ENCODE results near the gene ZBTB7C. TPM values are rescaled to one million over a fixed set of nuclear protein-coding genes. Genes with fewer than 3 reads are reported as not detected.

Gene ZBTB7C
- total and polyA plus RNA-seq, 2 donors (not counting 1 experiment from before 2014, with no cell fraction given) = not detected

GRCh38 chr18:48073211-48073930, 335.8 kb downstream of the ZBTB7C start:
- H3K27me3 ChIP-seq (replicated peaks in 1 of 4; ENCODE audit: control extremely low read depth in 1 of 4, control insufficient read depth in 3 of 4, insufficient read depth in 4 of 4, low read length in 3 of 4) = no peaks in the 10 kb centered on the region
- no peak overlapping the region for H2AFZ ChIP-seq (ENCODE audit: insufficient read depth, low read depth, low read length, poor library complexity, severe bottlenecking)
- 90% methylated on average over 13 of the region's 15 CpGs for WGBS (ENCODE audit: insufficient coverage)
- Mint-ChIP-seq H3K4me1 (no peaks in the 10 kb centered on the region), H3K4me3 (no peak overlapping the region), H3K27me3 (peaks cover 34% of the 10 kb centered on the region), H3K27ac (no peak overlapping the region), H3K9me3 (ENCODE audit: insufficient read depth) (no peaks in the 10 kb centered on the region)
- no peak overlapping the region for H3K9ac ChIP-seq (ENCODE audit: low read length)
- H3K4me1 ChIP-seq (ENCODE audit: control insufficient read depth in 2 of 2, insufficient read depth in 2 of 2, low read length in 2 of 2) = no peaks in the 10 kb centered on the region
- no peak overlapping the region for H3K4me2 ChIP-seq (replicated peaks; ENCODE audit: low read depth, low read length, poor library complexity, severe bottlenecking)
- ATAC-seq (ENCODE audit: low read depth) = no peak
- ChIA-PET CTCF (no interaction called here), POLR2A (no interaction called here)
- no peak for DNase-seq
- no peak overlapping the region for H3K27ac ChIP-seq (ENCODE audit: low read length in 2 of 2)
- H3K9me3 ChIP-seq (ENCODE audit: control extremely low read depth in 1 of 3, control insufficient read depth in 2 of 3, insufficient read depth in 1 of 3, low read length in 2 of 3) = peaks cover 0 to 2% (median 0%) of the 10 kb centered on the region in 3 donors
- no peak overlapping the region for H3K4me3 ChIP-seq (ENCODE audit: control extremely low read depth in 1 of 5, extremely low read depth in 1 of 5, insufficient read depth in 1 of 5, low read depth in 2 of 5, low read length in 4 of 5)
- H4K20me1 ChIP-seq (ENCODE audit: control insufficient read depth, insufficient read depth, low read length, poor library complexity, severe bottlenecking) = no peaks in the 10 kb centered on the region
- no peaks in the 10 kb centered on the region for H3K79me2 ChIP-seq (ENCODE audit: control insufficient read depth, insufficient read depth, low read length)
- intact Hi-C loops (cut with micrococcal nuclease) = no loop called here
- TF ChIP-seq CTCF (IDR thresholded peaks at IDR 0.05) = no peak
- TF ChIP-seq EZH2 (IDR thresholded peaks at IDR 0.05; ENCODE audit: borderline replicate concordance, insufficient read depth, low read depth, low read length, poor library complexity, severe bottlenecking) = no peak
- no peaks in the 10 kb centered on the region for H3K36me3 ChIP-seq (replicated peaks in 1 of 2; ENCODE audit: control extremely low read depth in 1 of 2, control insufficient read depth in 1 of 2, extremely low read depth in 1 of 2, insufficient read depth in 2 of 2, low read length in 1 of 2)

DNA sequence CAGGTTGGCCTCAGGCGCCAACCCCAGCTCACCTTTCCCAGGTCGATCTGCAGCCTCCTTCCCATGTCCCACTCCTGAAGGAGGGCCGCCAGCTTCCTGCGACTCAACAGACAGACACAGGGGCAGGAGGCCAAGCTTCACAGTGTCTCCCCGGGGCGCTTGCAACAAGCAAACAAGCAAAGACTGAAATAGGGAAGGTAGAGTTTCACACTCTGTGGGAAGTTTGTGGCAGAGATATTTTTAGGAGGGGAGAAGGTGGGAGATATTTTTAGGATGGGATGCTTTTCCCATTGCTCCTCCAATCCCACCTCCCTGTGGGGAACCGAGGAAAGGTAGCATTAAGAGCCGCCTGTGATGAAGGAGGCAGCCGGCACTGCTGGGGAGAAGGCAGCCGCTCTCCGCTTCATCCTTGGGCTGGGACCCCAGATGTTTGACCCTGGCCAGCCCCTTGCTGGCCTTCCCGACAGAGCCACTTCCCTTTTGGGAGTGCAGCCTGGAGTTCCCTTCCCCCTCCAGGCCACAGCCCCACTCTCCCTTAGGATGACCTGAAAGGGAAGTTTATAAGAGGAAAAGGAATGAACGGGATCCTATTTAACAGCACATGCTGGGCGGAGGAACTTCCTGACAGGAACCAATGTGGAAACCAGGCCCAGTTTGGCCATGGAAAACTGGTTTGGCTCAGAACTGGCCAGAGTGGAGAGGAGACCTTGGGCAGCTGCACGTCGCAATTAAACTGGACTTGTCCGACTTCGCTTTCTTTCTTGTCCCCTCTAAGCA, 336.6 kb downstream of the ZBTB7C start:
- H3K27ac Mint-ChIP-seq = no peak overlapping the region
- ATAC-seq (ENCODE audit: low read depth) (no peak), DNase-seq (no peak)
- ChIA-PET POLR2A (no interaction called here), CTCF (no interaction called here)
- no peaks in the 10 kb centered on the region for H3K9me3 Mint-ChIP-seq (ENCODE audit: insufficient read depth)
- no peaks in the 10 kb centered on the region for H3K79me2 ChIP-seq (ENCODE audit: control insufficient read depth, insufficient read depth, low read length)
- no peak overlapping the region for H3K4me3 Mint-ChIP-seq
- no peaks in the 10 kb centered on the region for H4K20me1 ChIP-seq (ENCODE audit: control insufficient read depth, insufficient read depth, low read length, poor library complexity, severe bottlenecking)
- no peaks in the 10 kb centered on the region for H3K36me3 ChIP-seq (replicated peaks in 1 of 2; ENCODE audit: control extremely low read depth in 1 of 2, control insufficient read depth in 1 of 2, extremely low read depth in 1 of 2, insufficient read depth in 2 of 2, low read length in 1 of 2)
- H3K27me3 Mint-ChIP-seq = peaks cover 34% of the 10 kb centered on the region
- H3K4me3 ChIP-seq (ENCODE audit: control extremely low read depth in 1 of 5, extremely low read depth in 1 of 5, insufficient read depth in 1 of 5, low read depth in 2 of 5, low read length in 4 of 5) = no peak overlapping the region
- TF ChIP-seq CTCF (IDR thresholded peaks at IDR 0.05) = no peak
- no peak for TF ChIP-seq EZH2 (IDR thresholded peaks at IDR 0.05; ENCODE audit: borderline replicate concordance, insufficient read depth, low read depth, low read length, poor library complexity, severe bottlenecking)
- H2AFZ ChIP-seq (ENCODE audit: insufficient read depth, low read depth, low read length, poor library complexity, severe bottlenecking) = no peak overlapping the region
- H3K4me1 Mint-ChIP-seq = no peaks in the 10 kb centered on the region
- no peaks in the 10 kb centered on the region for H3K4me1 ChIP-seq (ENCODE audit: control insufficient read depth in 2 of 2, insufficient read depth in 2 of 2, low read length in 2 of 2)
- H3K27me3 ChIP-seq (replicated peaks in 1 of 4; ENCODE audit: control extremely low read depth in 1 of 4, control insufficient read depth in 3 of 4, insufficient read depth in 4 of 4, low read length in 3 of 4) = no peaks in the 10 kb centered on the region
- 78% methylated on average over 12 of the region's 18 CpGs for WGBS (ENCODE audit: insufficient coverage)
- H3K4me2 ChIP-seq (replicated peaks; ENCODE audit: low read depth, low read length, poor library complexity, severe bottlenecking) = no peak overlapping the region
- H3K9me3 ChIP-seq (ENCODE audit: control extremely low read depth in 1 of 3, control insufficient read depth in 2 of 3, insufficient read depth in 1 of 3, low read length in 2 of 3) = no peaks in the 10 kb centered on the region
- intact Hi-C loops (cut with micrococcal nuclease) = no loop called here
- H3K9ac ChIP-seq (ENCODE audit: low read length) = no peak overlapping the region
- H3K27ac ChIP-seq (ENCODE audit: low read length in 2 of 2) = no peak overlapping the region

All from B cell (primary cell).